Gastroesophageal sphincter (tissue), 3 donors: Measurements from ENCODE around the gene KRTAP4-5.

ENCODE experiments used
- EP300 ChIP-seq: sonication (generic); formaldehyde crosslinking; IDR thresholded peaks from one replicate; pipeline ENCODE4 v1.6.1; 2017; ENCODE audit warnings: antibody characterized with exemption, mild to moderate bottlenecking
- POLR2A ChIP-seq, 2 donors: fragments of 450-650 bp; IDR thresholded peaks; one replicate each; pipeline ENCODE4 v1.6.1; 2017; ENCODE audit warnings: antibody characterized with exemption in 2 of 2, mild to moderate bottlenecking in 2 of 2, moderate library complexity in 1 of 2
- TF ChIP-seq, protein P1 (sequence below), 4 experiments: fragments of 200-600 bp in 2 of 4; fragments of 450-650 bp in 2 of 4; sonication (generic) in 1 of 4; IDR thresholded peaks; one replicate each; pipeline ENCODE4 v1.5.1; 2017 to 2019; ENCODE audit warnings: antibody characterized with exemption in 4 of 4, mild to moderate bottlenecking in 2 of 4, moderate library complexity in 2 of 4

DNA sequence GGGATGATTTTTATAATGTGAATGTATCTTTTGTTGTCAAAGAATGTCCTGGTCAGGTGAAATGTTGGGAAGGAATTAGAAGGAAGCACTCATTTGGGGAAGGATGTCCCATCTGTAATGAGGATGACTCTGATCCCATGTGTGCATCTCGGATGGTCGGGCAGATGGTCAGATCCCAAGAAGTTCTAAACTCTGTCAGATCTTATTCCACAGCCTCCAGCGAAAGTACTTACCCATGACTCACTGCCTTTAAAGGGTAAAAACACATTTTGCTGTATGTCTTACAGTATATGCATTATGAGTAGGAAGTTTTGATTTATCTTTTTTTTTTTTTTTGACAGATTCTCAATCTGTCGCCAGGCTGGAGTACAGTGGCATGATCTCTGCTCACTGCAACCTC is 30.9 kb downstream of the KRTAP4-5 start:
- TF ChIP-seq, protein P1, sequence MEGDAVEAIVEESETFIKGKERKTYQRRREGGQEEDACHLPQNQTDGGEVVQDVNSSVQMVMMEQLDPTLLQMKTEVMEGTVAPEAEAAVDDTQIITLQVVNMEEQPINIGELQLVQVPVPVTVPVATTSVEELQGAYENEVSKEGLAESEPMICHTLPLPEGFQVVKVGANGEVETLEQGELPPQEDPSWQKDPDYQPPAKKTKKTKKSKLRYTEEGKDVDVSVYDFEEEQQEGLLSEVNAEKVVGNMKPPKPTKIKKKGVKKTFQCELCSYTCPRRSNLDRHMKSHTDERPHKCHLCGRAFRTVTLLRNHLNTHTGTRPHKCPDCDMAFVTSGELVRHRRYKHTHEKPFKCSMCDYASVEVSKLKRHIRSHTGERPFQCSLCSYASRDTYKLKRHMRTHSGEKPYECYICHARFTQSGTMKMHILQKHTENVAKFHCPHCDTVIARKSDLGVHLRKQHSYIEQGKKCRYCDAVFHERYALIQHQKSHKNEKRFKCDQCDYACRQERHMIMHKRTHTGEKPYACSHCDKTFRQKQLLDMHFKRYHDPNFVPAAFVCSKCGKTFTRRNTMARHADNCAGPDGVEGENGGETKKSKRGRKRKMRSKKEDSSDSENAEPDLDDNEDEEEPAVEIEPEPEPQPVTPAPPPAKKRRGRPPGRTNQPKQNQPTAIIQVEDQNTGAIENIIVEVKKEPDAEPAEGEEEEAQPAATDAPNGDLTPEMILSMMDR (IDR thresholded peaks at IDR 0.05), result no peak
- TF ChIP-seq POLR2A (IDR thresholded peaks at IDR 0.05) (no peak), EP300 (no peak)
